ENCODE results near the gene TMEM108. TPM values are rescaled to one million over a fixed set of nuclear protein-coding genes. Genes with fewer than 3 reads are reported as not detected.

Gene TMEM108
- total and polyA plus RNA-seq, 3 experiments from 2014 or later, result not detected

DNA sequence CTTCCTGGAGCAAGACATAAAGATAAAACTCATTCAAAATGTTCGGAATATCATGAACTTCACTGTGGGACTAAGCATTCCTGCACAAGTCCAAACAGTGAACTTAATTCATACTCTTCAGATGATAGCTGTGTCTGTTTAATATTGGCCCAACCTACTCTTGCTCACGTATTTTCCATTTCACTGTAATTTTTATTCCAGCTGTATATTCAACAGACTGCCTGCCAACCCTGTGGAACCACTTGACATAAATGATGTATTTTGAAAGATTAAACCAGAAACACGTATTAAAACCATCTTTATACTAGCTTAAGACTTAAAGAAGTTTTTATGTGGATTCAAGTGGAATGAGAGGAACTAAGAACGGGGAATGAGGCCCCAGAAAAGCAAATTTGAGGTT, 172.5 kb downstream of the TMEM108 start:
- H3K9me3 ChIP-seq (ENCODE audit: low read length), result no peaks in the 10 kb centered on the region
- Mint-ChIP-seq H3K4me3 (no peak overlapping the region), H3K4me1 (peaks cover 0 to 6% (median 0%) of the 10 kb centered on the region in 3 donors), H3K9me3 (peaks cover 0 to 6% (median 0%) of the 10 kb centered on the region in 5 donors), H3K27ac (no peak overlapping the region), H3K27me3 (peaks cover 4 to 31% of the 10 kb centered on the region in 2 donors), H3K36me3 (no peaks in the 10 kb centered on the region)
- H3K27ac ChIP-seq (ENCODE audit: low read depth, low read length), result no peak overlapping the region
- no peaks in the 10 kb centered on the region for H3K27me3 ChIP-seq (ENCODE audit: insufficient read depth, low read length, poor library complexity, severe bottlenecking)
- H3K36me3 ChIP-seq (ENCODE audit: insufficient read depth, low read length), result no peaks in the 10 kb centered on the region
- ChIA-PET POLR2A (no interaction called here), CTCF (no interaction called here)
- DNase-seq, result no peak
- H3K4me1 ChIP-seq (ENCODE audit: insufficient read depth, low read length), result no peaks in the 10 kb centered on the region
- no peak overlapping the region for H3K4me3 ChIP-seq (ENCODE audit: low read length)

DNA sequence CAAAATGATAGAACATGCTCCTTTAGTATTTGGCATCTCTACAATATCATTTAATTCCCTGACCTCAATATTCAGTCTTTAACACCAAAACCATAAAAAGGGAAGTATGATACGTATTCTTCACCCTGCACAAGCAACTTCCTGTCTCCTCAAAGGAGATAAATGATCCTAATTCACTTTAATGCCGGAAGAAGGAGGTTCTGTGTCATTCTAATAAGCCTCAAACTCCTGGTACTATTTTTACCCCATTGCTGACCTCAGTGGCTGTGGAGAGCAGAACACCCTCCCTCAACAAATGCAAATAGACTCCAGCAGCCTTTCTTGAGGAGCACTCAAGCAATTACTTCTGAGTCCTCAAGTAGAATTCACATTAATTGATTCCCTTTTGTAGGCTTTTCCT, 173.3 kb downstream of the TMEM108 start:
- Histone ChIP-seq H3K4me1 (ENCODE audit: insufficient read depth, low read length) (no peaks in the 10 kb centered on the region), H3K9me3 (ENCODE audit: low read length) (no peaks in the 10 kb centered on the region), H3K36me3 (ENCODE audit: insufficient read depth, low read length) (no peaks in the 10 kb centered on the region), H3K27me3 (ENCODE audit: insufficient read depth, low read length, poor library complexity, severe bottlenecking) (no peaks in the 10 kb centered on the region), H3K27ac (ENCODE audit: low read depth, low read length) (no peak overlapping the region), H3K4me3 (ENCODE audit: low read length) (no peak overlapping the region)
- POLR2A ChIA-PET, result no interaction called here
- Mint-ChIP-seq H3K9me3 (no peaks in the 10 kb centered on the region), H3K4me3 (no peak overlapping the region), H3K36me3 (no peaks in the 10 kb centered on the region), H3K27ac (no peak overlapping the region), H3K27me3 (peaks cover 4 to 23% of the 10 kb centered on the region in 2 donors), H3K4me1 (peaks cover 0 to 6% (median 0%) of the 10 kb centered on the region in 3 donors)
- DNase-seq, result no peak
- CTCF ChIA-PET, result no interaction called here

DNA sequence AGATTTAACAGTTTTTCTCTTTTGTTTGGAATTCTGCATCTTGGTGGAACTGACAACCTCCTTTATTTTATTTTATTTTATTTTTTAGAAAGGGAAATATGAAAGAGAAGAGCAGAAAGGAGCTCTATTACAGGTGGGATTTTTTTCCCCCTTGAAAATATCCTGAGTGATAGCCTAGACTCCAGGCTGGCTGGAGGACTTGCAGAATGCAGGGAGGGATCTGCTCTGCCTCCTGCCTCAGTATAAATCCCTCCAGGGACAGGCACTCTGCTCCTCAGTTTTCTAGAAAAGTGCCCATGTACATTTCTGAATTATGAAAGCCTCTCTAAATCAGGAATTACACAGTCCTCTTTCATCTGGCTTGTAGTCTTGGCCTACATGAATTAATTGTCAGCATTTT, 173.7 kb downstream of the TMEM108 start:
- Histone ChIP-seq H3K27me3 (ENCODE audit: insufficient read depth, low read length, poor library complexity, severe bottlenecking) (no peaks in the 10 kb centered on the region), H3K9me3 (ENCODE audit: low read length) (no peaks in the 10 kb centered on the region), H3K36me3 (ENCODE audit: insufficient read depth, low read length) (no peaks in the 10 kb centered on the region), H3K27ac (ENCODE audit: low read depth, low read length) (no peak overlapping the region), H3K4me1 (ENCODE audit: insufficient read depth, low read length) (no peaks in the 10 kb centered on the region), H3K4me3 (ENCODE audit: low read length) (no peak overlapping the region)
- DNase-seq, result no peak
- ChIA-PET POLR2A (no interaction called here), CTCF (no interaction called here)
- Mint-ChIP-seq H3K27me3 (peaks cover 4 to 19% of the 10 kb centered on the region in 2 donors), H3K9me3 (no peaks in the 10 kb centered on the region), H3K27ac (no peak overlapping the region), H3K4me1 (peaks cover 0 to 6% (median 0%) of the 10 kb centered on the region in 3 donors), H3K4me3 (no peak overlapping the region), H3K36me3 (no peaks in the 10 kb centered on the region)

DNA sequence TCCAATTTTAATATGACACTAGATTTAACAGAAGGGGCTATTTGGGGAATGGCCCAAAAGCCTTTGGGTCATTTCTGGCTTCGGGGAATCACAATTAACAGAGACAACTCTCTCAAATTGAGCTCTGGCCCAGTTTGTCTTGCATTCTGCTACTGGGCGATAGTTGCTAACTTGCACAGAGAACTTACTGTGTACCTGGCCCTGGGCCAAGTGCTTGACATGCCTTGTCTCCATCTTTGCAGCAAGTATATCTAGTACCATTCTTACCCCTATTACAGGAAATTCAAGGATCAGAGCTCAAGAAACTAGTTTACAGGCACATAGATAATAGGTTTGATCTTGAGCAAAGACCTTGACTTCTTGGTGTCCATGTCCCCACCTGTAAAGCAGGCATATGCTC, 175.7 kb downstream of the TMEM108 start:
- peaks cover 0 to 8% (median 0%) of the 10 kb centered on the region in 5 donors for H3K9me3 Mint-ChIP-seq
- Histone ChIP-seq H3K27ac (ENCODE audit: low read depth, low read length) (no peak overlapping the region), H3K27me3 (ENCODE audit: insufficient read depth, low read length, poor library complexity, severe bottlenecking) (no peaks in the 10 kb centered on the region), H3K9me3 (ENCODE audit: low read length) (no peaks in the 10 kb centered on the region), H3K36me3 (ENCODE audit: insufficient read depth, low read length) (no peaks in the 10 kb centered on the region), H3K4me3 (ENCODE audit: low read length) (no peak overlapping the region), H3K4me1 (ENCODE audit: insufficient read depth, low read length) (no peaks in the 10 kb centered on the region)
- no peaks in the 10 kb centered on the region for H3K36me3 Mint-ChIP-seq
- DNase-seq, result no peak
- peaks cover 0 to 6% (median 0%) of the 10 kb centered on the region in 3 donors for H3K4me1 Mint-ChIP-seq
- H3K4me3 Mint-ChIP-seq, result no peak overlapping the region
- ChIA-PET CTCF (no interaction called here), POLR2A (no interaction called here)
- peaks cover 4 to 14% of the 10 kb centered on the region in 2 donors for H3K27me3 Mint-ChIP-seq
- no peak overlapping the region for H3K27ac Mint-ChIP-seq

DNA sequence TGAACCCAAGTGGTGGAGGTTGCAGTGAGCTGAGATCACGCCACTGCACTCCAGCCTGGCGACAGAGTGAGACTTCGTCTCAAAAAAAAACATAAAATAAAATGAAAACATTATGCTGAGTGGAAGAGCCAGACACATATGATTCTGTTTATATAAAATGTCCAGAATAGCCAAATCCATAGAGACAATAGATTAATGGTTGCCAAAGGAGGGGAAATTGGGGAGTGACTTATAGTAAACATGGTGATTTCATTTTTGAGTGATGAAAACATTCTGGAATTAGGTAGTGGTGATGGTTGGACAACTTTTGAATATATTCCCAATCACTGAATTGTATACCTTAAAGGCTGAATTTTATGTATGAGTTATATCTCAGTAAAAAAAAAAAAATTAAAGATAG, 189.6 kb downstream of the TMEM108 start:
- no peak for DNase-seq
- Mint-ChIP-seq H3K36me3 (no peaks in the 10 kb centered on the region), H3K9me3 (peaks cover 4 to 16% (median 10%) of the 10 kb centered on the region in 5 donors), H3K27me3 (no peaks in the 10 kb centered on the region), H3K27ac (no peak overlapping the region), H3K4me1 (no peaks in the 10 kb centered on the region), H3K4me3 (no peak overlapping the region)
- Histone ChIP-seq H3K9me3 (ENCODE audit: low read length) (peaks cover 6% of the 10 kb centered on the region), H3K36me3 (ENCODE audit: insufficient read depth, low read length) (no peaks in the 10 kb centered on the region), H3K4me3 (ENCODE audit: low read length) (no peak overlapping the region), H3K27ac (ENCODE audit: low read depth, low read length) (no peak overlapping the region), H3K4me1 (ENCODE audit: insufficient read depth, low read length) (no peaks in the 10 kb centered on the region), H3K27me3 (ENCODE audit: insufficient read depth, low read length, poor library complexity, severe bottlenecking) (no peaks in the 10 kb centered on the region)
- CTCF ChIA-PET, result no interaction called here
- POLR2A ChIA-PET, result no interaction called here

DNA sequence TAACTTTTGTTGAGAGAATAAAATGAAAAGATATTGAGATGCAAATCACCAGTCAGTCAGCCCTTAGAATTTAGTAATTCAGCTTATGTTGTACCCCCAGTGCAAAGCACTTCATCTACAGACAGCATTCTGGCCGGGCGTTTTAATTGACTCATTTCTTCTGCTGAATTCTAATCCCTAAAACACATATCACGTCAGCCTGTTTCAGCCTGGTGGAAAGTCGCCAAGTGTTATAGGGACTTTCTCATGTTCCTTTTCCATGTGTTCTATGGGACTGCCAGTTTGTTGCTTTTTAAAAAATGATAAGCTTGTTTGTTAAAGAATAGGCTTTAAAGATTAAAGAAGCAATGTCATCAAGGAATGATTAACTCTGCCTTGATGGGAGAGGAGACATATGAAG, 192.0 kb downstream of the TMEM108 start:
- no peak overlapping the region for H3K4me3 Mint-ChIP-seq
- Histone ChIP-seq H3K4me3 (ENCODE audit: low read length) (no peak overlapping the region), H3K27me3 (ENCODE audit: insufficient read depth, low read length, poor library complexity, severe bottlenecking) (no peaks in the 10 kb centered on the region), H3K4me1 (ENCODE audit: insufficient read depth, low read length) (no peaks in the 10 kb centered on the region), H3K27ac (ENCODE audit: low read depth, low read length) (no peak overlapping the region), H3K9me3 (ENCODE audit: low read length) (no peaks in the 10 kb centered on the region), H3K36me3 (ENCODE audit: insufficient read depth, low read length) (no peaks in the 10 kb centered on the region)
- DNase-seq, result no peak
- ChIA-PET POLR2A (no interaction called here), CTCF (no interaction called here)
- H3K9me3 Mint-ChIP-seq, result peaks cover 0 to 5% (median 1%) of the 10 kb centered on the region in 5 donors
- no peaks in the 10 kb centered on the region for H3K27me3 Mint-ChIP-seq
- no peaks in the 10 kb centered on the region for H3K4me1 Mint-ChIP-seq
- no peaks in the 10 kb centered on the region for H3K36me3 Mint-ChIP-seq
- H3K27ac Mint-ChIP-seq, result no peak overlapping the region

DNA sequence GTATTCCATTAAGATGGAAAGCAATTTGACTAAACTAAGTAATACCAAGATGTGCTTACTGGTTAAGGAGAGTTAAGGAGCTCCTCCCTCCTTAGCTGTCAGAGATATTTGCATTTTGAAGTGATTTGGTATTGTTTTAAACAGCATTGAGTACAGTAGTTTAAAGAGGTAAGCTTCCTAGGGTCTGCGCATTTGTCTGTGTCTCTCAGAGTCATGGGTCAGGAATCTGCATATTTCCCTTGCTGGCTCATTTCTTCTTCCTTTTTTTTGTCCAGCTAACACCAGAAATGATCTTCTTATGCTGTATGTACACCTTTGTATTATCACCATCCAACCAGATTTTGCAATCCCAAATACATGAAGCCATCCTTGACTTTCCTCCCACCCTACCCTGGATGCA, 198.7 kb downstream of the TMEM108 start:
- ChIA-PET POLR2A (no interaction called here), CTCF (no interaction called here)
- Mint-ChIP-seq H3K27me3 (peaks cover 6 to 7% of the 10 kb centered on the region in 2 donors), H3K9me3 (no peaks in the 10 kb centered on the region), H3K4me1 (no peaks in the 10 kb centered on the region), H3K27ac (no peak overlapping the region), H3K4me3 (no peak overlapping the region), H3K36me3 (no peaks in the 10 kb centered on the region)
- Histone ChIP-seq H3K4me1 (ENCODE audit: insufficient read depth, low read length) (no peaks in the 10 kb centered on the region), H3K27me3 (ENCODE audit: insufficient read depth, low read length, poor library complexity, severe bottlenecking) (no peaks in the 10 kb centered on the region), H3K27ac (ENCODE audit: low read depth, low read length) (no peak overlapping the region), H3K36me3 (ENCODE audit: insufficient read depth, low read length) (no peaks in the 10 kb centered on the region), H3K4me3 (ENCODE audit: low read length) (no peak overlapping the region), H3K9me3 (ENCODE audit: low read length) (no peaks in the 10 kb centered on the region)
- DNase-seq, result no peak

DNA sequence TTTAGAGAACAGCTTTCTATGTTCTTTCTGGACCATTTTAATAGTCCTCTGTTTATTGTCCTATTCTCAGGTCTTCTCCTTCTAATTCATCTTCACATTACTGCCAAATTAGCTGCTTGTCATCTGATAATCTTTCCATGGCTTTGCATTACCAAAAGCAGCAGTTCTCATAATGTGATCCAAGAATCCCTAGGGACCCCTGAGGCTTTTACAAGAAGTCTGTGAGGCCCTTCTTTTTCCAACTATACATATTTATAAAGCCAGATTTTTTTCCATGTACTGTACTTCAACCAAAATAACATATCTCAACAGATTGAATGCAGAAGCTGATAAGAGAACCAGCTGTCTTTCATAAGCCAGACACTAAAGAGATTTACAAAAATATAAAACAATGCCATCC, 199.2 kb downstream of the TMEM108 start:
- no peaks in the 10 kb centered on the region for H3K9me3 Mint-ChIP-seq
- DNase-seq, result no peak
- no peaks in the 10 kb centered on the region for H3K4me1 Mint-ChIP-seq
- Histone ChIP-seq H3K36me3 (ENCODE audit: insufficient read depth, low read length) (no peaks in the 10 kb centered on the region), H3K27me3 (ENCODE audit: insufficient read depth, low read length, poor library complexity, severe bottlenecking) (no peaks in the 10 kb centered on the region), H3K4me3 (ENCODE audit: low read length) (no peak overlapping the region), H3K27ac (ENCODE audit: low read depth, low read length) (no peak overlapping the region), H3K9me3 (ENCODE audit: low read length) (no peaks in the 10 kb centered on the region), H3K4me1 (ENCODE audit: insufficient read depth, low read length) (no peaks in the 10 kb centered on the region)
- CTCF ChIA-PET, result no interaction called here
- H3K27ac Mint-ChIP-seq, result no peak overlapping the region
- H3K36me3 Mint-ChIP-seq, result no peaks in the 10 kb centered on the region
- H3K4me3 Mint-ChIP-seq, result no peak overlapping the region
- peaks cover 6 to 7% of the 10 kb centered on the region in 2 donors for H3K27me3 Mint-ChIP-seq
- POLR2A ChIA-PET, result no interaction called here

DNA sequence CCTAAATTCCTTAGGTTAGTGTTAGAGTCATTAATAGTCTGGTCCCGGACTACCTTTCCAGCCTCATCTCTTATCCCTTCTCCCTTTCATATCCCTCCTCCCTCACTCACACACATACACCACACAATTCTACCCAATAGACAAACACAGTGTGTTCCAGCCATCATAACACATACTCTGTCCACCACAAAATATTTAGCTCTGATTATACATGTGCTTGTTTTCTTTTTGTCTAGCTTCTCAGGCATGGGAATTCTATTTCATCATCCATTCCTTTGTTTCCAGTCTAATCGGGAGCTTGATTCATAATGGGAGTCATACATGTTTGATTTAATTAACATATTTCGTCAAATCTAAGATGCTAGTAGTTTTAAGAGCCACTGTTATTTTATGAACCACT, 199.8 kb downstream of the TMEM108 start:
- H3K4me3 ChIP-seq (ENCODE audit: low read length), result no peak overlapping the region
- no peaks in the 10 kb centered on the region for H3K36me3 Mint-ChIP-seq
- no peak overlapping the region for H3K27ac ChIP-seq (ENCODE audit: low read depth, low read length)
- no peak overlapping the region for H3K27ac Mint-ChIP-seq
- H3K4me1 ChIP-seq (ENCODE audit: insufficient read depth, low read length), result no peaks in the 10 kb centered on the region
- ChIA-PET POLR2A (no interaction called here), CTCF (no interaction called here)
- peaks cover 0 to 3% (median 0%) of the 10 kb centered on the region in 5 donors for H3K9me3 Mint-ChIP-seq
- no peaks in the 10 kb centered on the region for H3K36me3 ChIP-seq (ENCODE audit: insufficient read depth, low read length)
- H3K27me3 ChIP-seq (ENCODE audit: insufficient read depth, low read length, poor library complexity, severe bottlenecking), result no peaks in the 10 kb centered on the region
- H3K4me3 Mint-ChIP-seq, result no peak overlapping the region
- H3K9me3 ChIP-seq (ENCODE audit: low read length), result no peaks in the 10 kb centered on the region
- H3K27me3 Mint-ChIP-seq, result peaks cover 7% of the 10 kb centered on the region in 2 donors
- DNase-seq, result no peak
- H3K4me1 Mint-ChIP-seq, result no peaks in the 10 kb centered on the region
